Measurements from ENCODE around the gene FAM124A. TPM values are rescaled to one million over a fixed set of nuclear protein-coding genes. Genes with fewer than 3 reads are reported as not detected.

Gene FAM124A
- total and polyA plus RNA-seq, 2 experiments from 2014 or later, result 37.7 to 109 TPM

DNA sequence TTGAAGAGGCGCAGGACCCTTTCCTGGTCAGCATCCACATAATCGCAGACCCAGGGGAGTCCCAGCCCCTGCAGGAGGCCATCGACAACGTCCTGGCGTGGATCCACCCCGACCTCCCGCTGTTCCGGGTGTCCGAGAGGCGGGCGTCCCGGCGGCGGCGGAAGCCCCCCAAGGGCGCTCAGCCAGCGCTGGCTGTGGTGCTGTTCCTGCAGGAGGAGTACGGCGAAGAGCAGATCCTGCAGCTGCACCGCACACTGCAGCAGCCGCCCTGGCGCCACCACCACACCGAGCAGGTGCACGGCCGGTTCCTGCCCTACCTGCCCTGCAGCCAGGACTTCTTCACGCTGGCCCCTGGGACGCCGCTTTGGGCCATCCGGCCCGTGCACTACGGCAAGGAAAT is 29.3 kb downstream of the FAM124A start:
- Histone ChIP-seq H3K27ac (ENCODE audit: low read depth) (no peak overlapping the region), H3K27me3 (ENCODE audit: insufficient read depth) (no peaks in the 10 kb centered on the region), H4K20me1 (replicated peaks; ENCODE audit: insufficient read depth) (peaks cover 31% of the 10 kb centered on the region), H3K9me2 (ENCODE audit: insufficient read depth) (no peaks in the 10 kb centered on the region), H3K4me3 (no peak overlapping the region), H2AFZ (no peak overlapping the region), H3K36me3 (ENCODE audit: insufficient read depth) (peaks cover 44% of the 10 kb centered on the region), H3K4me2 (no peak overlapping the region), H3K79me2 (replicated peaks; ENCODE audit: insufficient read depth) (peaks cover 93% of the 10 kb centered on the region), H3K4me1 (ENCODE audit: insufficient read depth) (peaks cover 60% of the 10 kb centered on the region), H3F3A (replicated peaks; ENCODE audit: low read depth) (peaks cover 4% of the 10 kb centered on the region; the same call in 1 of the 2 replicates)
- H3K9me3 Mint-ChIP-seq, result no peaks in the 10 kb centered on the region
- H3K36me3 Mint-ChIP-seq (ENCODE audit: low read depth), result peaks cover 46% of the 10 kb centered on the region
- peaks cover 57% of the 10 kb centered on the region for H3K4me1 Mint-ChIP-seq
- no peak overlapping the region for H3K27ac Mint-ChIP-seq
- H3K4me3 Mint-ChIP-seq, result no peak overlapping the region
- ATAC-seq (no peak), DNase-seq (ENCODE audit: low spot score) (no peak)
- H3K27me3 Mint-ChIP-seq (ENCODE audit: insufficient read depth, low read depth, poor library complexity), result no peaks in the 10 kb centered on the region
- TF ChIP-seq, protein P1, sequence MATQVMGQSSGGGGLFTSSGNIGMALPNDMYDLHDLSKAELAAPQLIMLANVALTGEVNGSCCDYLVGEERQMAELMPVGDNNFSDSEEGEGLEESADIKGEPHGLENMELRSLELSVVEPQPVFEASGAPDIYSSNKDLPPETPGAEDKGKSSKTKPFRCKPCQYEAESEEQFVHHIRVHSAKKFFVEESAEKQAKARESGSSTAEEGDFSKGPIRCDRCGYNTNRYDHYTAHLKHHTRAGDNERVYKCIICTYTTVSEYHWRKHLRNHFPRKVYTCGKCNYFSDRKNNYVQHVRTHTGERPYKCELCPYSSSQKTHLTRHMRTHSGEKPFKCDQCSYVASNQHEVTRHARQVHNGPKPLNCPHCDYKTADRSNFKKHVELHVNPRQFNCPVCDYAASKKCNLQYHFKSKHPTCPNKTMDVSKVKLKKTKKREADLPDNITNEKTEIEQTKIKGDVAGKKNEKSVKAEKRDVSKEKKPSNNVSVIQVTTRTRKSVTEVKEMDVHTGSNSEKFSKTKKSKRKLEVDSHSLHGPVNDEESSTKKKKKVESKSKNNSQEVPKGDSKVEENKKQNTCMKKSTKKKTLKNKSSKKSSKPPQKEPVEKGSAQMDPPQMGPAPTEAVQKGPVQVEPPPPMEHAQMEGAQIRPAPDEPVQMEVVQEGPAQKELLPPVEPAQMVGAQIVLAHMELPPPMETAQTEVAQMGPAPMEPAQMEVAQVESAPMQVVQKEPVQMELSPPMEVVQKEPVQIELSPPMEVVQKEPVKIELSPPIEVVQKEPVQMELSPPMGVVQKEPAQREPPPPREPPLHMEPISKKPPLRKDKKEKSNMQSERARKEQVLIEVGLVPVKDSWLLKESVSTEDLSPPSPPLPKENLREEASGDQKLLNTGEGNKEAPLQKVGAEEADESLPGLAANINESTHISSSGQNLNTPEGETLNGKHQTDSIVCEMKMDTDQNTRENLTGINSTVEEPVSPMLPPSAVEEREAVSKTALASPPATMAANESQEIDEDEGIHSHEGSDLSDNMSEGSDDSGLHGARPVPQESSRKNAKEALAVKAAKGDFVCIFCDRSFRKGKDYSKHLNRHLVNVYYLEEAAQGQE (IDR thresholded peaks at IDR 0.05; ENCODE audit: unreplicated experiment), result no peak
- TF ChIP-seq POLR2AphosphoS5 (IDR thresholded peaks at IDR 0.05; ENCODE audit: low read depth), result no peak
- TF ChIP-seq, protein P2, sequence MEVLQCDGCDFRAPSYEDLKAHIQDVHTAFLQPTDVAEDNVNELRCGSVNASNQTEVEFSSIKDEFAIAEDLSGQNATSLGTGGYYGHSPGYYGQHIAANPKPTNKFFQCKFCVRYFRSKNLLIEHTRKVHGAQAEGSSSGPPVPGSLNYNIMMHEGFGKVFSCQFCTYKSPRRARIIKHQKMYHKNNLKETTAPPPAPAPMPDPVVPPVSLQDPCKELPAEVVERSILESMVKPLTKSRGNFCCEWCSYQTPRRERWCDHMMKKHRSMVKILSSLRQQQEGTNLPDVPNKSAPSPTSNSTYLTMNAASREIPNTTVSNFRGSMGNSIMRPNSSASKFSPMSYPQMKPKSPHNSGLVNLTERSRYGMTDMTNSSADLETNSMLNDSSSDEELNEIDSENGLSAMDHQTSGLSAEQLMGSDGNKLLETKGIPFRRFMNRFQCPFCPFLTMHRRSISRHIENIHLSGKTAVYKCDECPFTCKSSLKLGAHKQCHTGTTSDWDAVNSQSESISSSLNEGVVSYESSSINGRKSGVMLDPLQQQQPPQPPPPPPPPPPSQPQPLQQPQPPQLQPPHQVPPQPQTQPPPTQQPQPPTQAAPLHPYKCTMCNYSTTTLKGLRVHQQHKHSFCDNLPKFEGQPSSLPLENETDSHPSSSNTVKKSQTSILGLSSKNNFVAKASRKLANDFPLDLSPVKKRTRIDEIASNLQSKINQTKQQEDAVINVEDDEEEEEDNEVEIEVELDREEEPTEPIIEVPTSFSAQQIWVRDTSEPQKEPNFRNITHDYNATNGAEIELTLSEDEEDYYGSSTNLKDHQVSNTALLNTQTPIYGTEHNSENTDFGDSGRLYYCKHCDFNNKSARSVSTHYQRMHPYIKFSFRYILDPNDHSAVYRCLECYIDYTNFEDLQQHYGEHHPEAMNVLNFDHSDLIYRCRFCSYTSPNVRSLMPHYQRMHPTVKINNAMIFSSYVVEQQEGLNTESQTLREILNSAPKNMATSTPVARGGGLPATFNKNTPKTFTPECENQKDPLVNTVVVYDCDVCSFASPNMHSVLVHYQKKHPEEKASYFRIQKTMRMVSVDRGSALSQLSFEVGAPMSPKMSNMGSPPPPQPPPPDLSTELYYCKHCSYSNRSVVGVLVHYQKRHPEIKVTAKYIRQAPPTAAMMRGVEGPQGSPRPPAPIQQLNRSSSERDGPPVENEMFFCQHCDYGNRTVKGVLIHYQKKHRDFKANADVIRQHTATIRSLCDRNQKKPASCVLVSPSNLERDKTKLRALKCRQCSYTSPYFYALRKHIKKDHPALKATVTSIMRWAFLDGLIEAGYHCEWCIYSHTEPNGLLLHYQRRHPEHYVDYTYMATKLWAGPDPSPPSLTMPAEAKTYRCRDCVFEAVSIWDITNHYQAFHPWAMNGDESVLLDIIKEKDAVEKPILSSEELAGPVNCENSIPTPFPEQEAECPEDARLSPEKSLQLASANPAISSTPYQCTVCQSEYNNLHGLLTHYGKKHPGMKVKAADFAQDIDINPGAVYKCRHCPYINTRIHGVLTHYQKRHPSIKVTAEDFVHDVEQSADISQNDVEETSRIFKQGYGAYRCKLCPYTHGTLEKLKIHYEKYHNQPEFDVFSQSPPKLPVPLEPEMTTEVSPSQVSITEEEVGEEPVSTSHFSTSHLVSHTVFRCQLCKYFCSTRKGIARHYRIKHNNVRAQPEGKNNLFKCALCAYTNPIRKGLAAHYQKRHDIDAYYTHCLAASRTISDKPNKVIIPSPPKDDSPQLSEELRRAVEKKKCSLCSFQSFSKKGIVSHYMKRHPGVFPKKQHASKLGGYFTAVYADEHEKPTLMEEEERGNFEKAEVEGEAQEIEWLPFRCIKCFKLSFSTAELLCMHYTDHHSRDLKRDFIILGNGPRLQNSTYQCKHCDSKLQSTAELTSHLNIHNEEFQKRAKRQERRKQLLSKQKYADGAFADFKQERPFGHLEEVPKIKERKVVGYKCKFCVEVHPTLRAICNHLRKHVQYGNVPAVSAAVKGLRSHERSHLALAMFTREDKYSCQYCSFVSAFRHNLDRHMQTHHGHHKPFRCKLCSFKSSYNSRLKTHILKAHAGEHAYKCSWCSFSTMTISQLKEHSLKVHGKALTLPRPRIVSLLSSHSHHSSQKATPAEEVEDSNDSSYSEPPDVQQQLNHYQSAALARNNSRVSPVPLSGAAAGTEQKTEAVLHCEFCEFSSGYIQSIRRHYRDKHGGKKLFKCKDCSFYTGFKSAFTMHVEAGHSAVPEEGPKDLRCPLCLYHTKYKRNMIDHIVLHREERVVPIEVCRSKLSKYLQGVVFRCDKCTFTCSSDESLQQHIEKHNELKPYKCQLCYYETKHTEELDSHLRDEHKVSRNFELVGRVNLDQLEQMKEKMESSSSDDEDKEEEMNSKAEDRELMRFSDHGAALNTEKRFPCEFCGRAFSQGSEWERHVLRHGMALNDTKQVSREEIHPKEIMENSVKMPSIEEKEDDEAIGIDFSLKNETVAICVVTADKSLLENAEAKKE (CRISPR knock-in tag; IDR thresholded peaks at IDR 0.05), result no peak
- TF ChIP-seq CTCF (conservative IDR thresholded peaks at IDR 0.05; ENCODE audit: low read depth in 2 of 2), result no peak
- TF ChIP-seq ZNF114 (CRISPR knock-in tag; IDR thresholded peaks at IDR 0.05), result no peak
- TF ChIP-seq STAT1 (IDR thresholded peaks at IDR 0.05; ENCODE audit: unreplicated experiment), result no peak
- TF ChIP-seq EZH2phosphoT487 (IDR thresholded peaks at IDR 0.05; ENCODE audit: unreplicated experiment), result no peak
- TF ChIP-seq CREB1 (CRISPR knock-in tag; IDR thresholded peaks at IDR 0.05; ENCODE audit: low read depth), result no peak
- no peak for TF ChIP-seq NANOG (IDR thresholded peaks at IDR 0.05; ENCODE audit: borderline replicate concordance)
- TF ChIP-seq JUNB (IDR thresholded peaks at IDR 0.05; ENCODE audit: unreplicated experiment), result no peak
- TF ChIP-seq EZH2 (IDR thresholded peaks at IDR 0.05; ENCODE audit: low read depth, unreplicated experiment), result no peak
- TF ChIP-seq, protein P3, sequence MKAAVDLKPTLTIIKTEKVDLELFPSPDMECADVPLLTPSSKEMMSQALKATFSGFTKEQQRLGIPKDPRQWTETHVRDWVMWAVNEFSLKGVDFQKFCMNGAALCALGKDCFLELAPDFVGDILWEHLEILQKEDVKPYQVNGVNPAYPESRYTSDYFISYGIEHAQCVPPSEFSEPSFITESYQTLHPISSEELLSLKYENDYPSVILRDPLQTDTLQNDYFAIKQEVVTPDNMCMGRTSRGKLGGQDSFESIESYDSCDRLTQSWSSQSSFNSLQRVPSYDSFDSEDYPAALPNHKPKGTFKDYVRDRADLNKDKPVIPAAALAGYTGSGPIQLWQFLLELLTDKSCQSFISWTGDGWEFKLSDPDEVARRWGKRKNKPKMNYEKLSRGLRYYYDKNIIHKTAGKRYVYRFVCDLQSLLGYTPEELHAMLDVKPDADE (IDR thresholded peaks at IDR 0.05), result no peak
- TF ChIP-seq ZNF331 (CRISPR knock-in tag; IDR thresholded peaks at IDR 0.05; ENCODE audit: low read depth), result no peak
